Activated naive CD4-positive, alpha-beta T cell treated with anti-CD3 and anti-CD28 coated beads, Interleukin-2, amount 10 ng/mL, durations not matched to agents 7 days and 5 days (primary cell): ENCODE data around the gene PRSS3.
"Not testable (repeated sequence)": the region's sequence is repeated elsewhere in the genome, so short reads cannot be mapped to it uniquely, and the experiment has no call there.

Experiments
- CTCF ChIA-PET: fragments of 350-600 bp; sonication (Branson Sonifier 250); formaldehyde crosslinking; loops from one replicate; lab custom pipeline; 2021; ENCODE audit warnings: antibody characterized with exemption; lab: Charles Lee
- DNase-seq: peaks from one replicate; pipeline ENCODE4 v3.0.0-alpha.2; 2020
- H3K27ac Mint-ChIP-seq: one replicate; pipeline ENCODE4 v1.8.0; 2021; ENCODE audit warnings: mild to moderate bottlenecking, moderate library complexity, mixed read lengths
- H3K27me3 Mint-ChIP-seq: one replicate; pipeline ENCODE4 v1.8.0; 2021; ENCODE audit warnings: mild to moderate bottlenecking, mixed read lengths
- H3K36me3 Mint-ChIP-seq: one replicate; pipeline ENCODE4 v1.8.0; 2021; ENCODE audit warnings: mixed read lengths
- H3K4me1 Mint-ChIP-seq: one replicate; pipeline ENCODE4 v1.8.0; 2021; ENCODE audit warnings: mixed read lengths
- H3K4me3 Mint-ChIP-seq: one replicate; pipeline ENCODE4 v1.8.0; 2021; ENCODE audit warnings: mild to moderate bottlenecking, moderate library complexity, mixed read lengths
- H3K9me3 Mint-ChIP-seq: one replicate; pipeline ENCODE4 v1.8.0; 2021; ENCODE audit warnings: mixed read lengths

Gene PRSS3

DNA sequence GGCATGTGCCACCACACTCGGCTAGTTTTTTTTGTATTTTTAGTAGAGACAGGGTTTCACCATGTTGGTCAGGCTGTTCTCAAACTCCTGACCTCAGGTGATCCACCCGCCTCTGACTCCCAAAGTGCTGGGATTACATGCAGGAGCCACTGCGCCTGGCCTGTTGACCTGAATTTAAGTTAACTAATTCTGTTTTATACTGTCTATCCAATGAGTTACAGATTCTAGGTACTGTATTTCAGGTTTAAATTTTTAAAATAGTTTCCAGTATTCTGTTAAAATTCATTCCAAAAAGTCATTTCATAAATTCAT, 52.5 kb downstream of the PRSS3 start:
- H3K36me3 Mint-ChIP-seq, H3K27me3 Mint-ChIP-seq: not testable (repeated sequence)
- peaks cover 31% of the 10 kb centered on the region for H3K4me1 Mint-ChIP-seq

More for the DNA sequence above, 52.5 kb downstream of the PRSS3 start:
- DNase-seq, CTCF ChIA-PET, H3K4me3 Mint-ChIP-seq, H3K9me3 Mint-ChIP-seq, H3K27ac Mint-ChIP-seq: not testable (repeated sequence)
